Mesodermal cell (in vitro differentiated cells): ENCODE measurements around the gene CEP350.

ENCODE experiments used
- H3K27ac ChIP-seq: 2 replicates; pipeline ENCODE4 v1.7.0; 2013; ENCODE audit warnings: mild to moderate bottlenecking, low read depth, low read length, moderate library complexity; ENCODE audit not compliant: severe bottlenecking
- H3K36me3 ChIP-seq: 2 replicates; pipeline ENCODE4 v1.7.1; 2013; ENCODE audit warnings: mild to moderate bottlenecking, low read length, moderate library complexity; ENCODE audit not compliant: control insufficient read depth, insufficient read depth
- H3K4me1 ChIP-seq: one replicate; pipeline ENCODE4 v1.7.1; 2013; ENCODE audit warnings: mild to moderate bottlenecking, low read length; ENCODE audit not compliant: insufficient read depth, control insufficient read depth, poor library complexity, severe bottlenecking
- H3K4me3 ChIP-seq: 2 replicates; pipeline ENCODE4 v1.7.0; 2013; ENCODE audit warnings: low read length, control low read depth, mild to moderate bottlenecking; ENCODE audit not compliant: insufficient read depth, poor library complexity, severe bottlenecking; ENCODE audit errors: extremely low read depth
- H3K9me3 ChIP-seq: 2 replicates; pipeline ENCODE4 v1.7.1; 2013; ENCODE audit warnings: mild to moderate bottlenecking, low read length, moderate library complexity; ENCODE audit not compliant: control insufficient read depth
- WGBS, 2 experiments: methylation state at CpG; one replicate each; pipeline ENCODE4 v1.1.5; 2013; ENCODE audit warnings: missing lambda C conversion rate in 2 of 2; ENCODE audit not compliant: insufficient coverage in 2 of 2; 5-methylcytosine and 5-hydroxymethylcytosine counted together

The CEP350 gene

DNA sequence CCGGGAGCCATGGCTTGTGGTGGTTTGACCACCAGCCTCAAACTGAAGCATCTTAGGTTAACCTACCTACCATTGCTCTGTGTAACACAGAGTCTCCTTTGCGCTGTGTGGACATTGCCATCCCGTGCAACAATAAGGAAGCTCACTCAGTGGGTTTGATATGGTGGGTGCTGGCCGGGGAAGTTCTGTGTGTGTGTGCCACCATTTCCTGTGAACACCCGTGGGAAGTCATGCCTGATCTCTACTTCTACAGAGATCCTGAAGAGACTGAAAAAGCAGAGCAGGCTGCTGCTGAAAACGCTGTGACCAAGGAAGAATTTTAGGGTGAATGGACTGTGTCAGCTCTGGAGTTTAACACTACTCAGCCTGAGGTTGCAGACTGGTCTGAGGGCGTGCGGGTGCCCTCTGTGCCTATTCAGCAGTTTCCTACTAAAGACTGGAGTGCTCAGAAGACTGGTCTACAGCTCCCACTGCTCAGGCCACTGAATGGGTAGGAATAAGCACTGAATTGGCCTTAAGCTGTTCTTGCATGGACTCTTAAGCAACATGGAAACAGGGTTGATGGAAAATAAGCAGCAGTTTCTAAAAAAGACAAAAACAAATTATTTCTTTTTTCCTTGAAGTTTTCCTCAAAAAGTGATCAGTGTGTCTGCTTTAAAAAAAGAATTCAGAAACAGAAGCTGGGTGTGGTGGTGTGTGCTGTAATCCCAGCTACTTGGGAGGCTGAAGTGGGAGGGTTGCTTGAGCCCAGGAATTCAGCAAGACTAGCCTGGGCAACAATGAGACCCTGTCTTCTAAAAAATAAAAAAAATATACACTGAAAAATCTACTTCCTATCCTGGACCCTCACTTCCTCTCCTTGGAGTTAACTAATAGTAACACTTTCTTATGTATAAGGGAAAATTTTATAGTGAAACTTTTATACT lies 14.6 kb downstream of the CEP350 start:
- H3K36me3 ChIP-seq, result peaks cover 9% of the 10 kb centered on the region
- H3K9me3 ChIP-seq, result peaks cover 8% of the 10 kb centered on the region
- 86 to 100% methylated on average over 4 to 8 of the region's 8 CpGs for WGBS, 2 experiments
- no peak overlapping the region for H3K27ac ChIP-seq
- H3K4me3 ChIP-seq, result no peak overlapping the region
- H3K4me1 ChIP-seq, result peaks cover 8% of the 10 kb centered on the region

DNA sequence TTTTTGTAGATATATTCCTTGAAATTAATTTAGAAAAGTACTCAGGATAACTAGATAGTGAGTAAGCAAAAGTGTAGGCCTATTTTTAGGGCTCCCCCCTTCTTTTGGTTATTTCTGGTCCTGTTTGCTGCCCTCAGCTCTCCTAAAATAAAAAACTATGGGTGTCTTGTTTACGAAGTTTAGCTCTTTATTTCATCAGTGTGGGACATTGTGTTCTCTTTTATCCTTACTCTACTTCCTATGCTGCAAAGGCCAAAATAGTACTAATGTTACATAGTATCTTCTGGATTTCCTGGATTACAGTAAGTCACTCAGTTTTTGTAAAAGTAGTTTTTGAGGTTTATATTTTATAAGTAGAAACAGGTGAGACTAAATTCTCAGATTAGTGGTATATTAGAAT lies 15.4 kb downstream of the CEP350 start:
- Histone ChIP-seq H3K4me1 (peaks cover 8% of the 10 kb centered on the region), H3K4me3 (no peak overlapping the region), H3K36me3 (peaks cover 9% of the 10 kb centered on the region), H3K9me3 (peaks cover 8% of the 10 kb centered on the region), H3K27ac (no peak overlapping the region)
- no CpG with 5 or more reads among the region's 1 CpG for WGBS, 2 experiments

DNA sequence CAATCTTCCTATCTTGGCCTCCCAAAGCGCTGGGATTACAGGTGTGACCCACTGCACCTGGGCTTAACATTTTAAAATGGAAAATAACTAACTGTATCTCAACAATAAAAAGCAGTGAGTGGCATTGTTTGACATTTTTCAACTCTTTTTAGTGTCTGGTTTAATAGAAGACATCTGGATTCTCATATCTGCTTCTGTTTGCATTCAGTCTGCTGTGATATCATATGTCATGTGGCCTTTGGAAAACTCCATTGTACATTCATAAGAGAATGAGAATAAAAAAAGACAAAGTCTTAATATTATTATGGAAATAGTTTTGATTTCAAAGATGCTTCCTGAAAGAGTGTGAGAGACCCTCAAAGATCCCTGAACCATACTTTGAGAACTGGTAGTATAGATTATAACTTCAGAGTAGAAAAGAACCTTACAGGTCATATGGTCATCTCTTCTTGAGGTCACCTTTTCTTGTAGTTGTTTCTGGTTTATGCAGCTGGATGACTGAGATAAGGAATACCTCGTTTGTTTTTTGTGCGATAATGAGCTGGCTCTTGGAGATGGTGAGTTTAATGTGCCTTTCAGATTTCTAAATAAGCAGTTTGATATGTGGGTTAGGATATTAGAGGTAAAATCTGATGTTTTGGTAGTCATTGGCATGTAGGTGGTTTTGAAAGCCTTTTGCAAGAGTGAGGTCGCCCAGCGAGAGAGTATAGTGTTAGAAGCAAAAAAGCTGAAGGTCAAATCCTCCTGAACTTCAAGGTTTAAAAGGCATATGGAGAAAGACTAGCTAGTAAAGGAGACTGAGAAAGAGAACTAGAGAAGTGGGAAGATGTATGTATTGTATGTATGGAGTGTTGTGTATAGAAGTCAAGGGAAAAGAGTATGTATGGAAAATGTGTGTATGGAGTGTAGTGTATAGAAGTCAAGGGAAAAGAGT lies 17.2 kb downstream of the CEP350 start:
- Histone ChIP-seq H3K9me3 (peaks cover 2% of the 10 kb centered on the region), H3K36me3 (peaks cover 9% of the 10 kb centered on the region), H3K4me1 (peaks cover 12% of the 10 kb centered on the region), H3K4me3 (no peak overlapping the region), H3K27ac (no peak overlapping the region)
- 75% methylated on average over 4 to 5 of the region's 5 CpGs for WGBS, 2 experiments

DNA sequence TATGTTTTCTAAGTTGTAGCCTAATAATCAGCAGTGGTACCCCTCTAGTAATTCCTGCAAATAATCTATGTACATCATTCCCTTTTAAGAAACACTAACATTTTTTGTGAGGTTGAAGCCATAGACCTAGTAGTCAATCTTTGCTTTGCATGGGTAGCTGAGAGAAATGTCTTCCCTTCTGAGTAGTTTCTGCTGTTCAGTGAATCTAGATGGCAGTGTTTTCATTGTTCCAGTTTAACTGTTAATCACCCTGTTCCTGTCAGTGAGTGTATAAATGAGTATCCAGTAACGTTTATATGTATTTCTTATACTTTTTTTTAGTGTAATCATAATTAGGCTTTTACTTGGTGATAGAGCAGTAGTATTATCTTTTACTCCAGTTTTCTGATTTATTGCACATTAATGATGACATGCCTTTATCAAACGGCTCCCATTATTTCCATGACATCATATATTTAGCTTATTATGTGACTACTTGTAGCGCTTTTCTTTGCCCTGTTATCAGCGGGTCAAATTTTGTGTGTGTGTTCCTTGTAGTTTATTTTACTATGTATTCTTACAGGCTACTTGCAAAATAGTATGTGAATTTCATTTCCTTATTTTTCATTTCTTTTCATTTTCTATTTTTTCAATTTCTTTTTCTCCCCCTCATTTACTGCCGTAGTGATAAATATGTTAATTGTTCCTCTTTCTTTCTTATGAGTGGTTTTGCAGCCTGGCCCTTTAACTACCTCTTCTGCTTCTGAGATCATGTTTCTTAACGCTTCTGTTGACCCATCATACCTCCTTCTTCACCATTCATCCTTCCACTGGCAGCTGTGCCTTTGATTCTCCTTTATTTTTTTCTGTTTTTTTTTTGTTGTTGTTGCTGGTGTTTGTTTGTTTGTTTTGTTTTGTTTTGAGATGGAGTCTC lies 18.8 kb downstream of the CEP350 start:
- no peak overlapping the region for H3K27ac ChIP-seq
- H3K36me3 ChIP-seq, result peaks cover 7% of the 10 kb centered on the region
- WGBS, 2 experiments, result 100% methylated on average over 1 of the region's 6 CpGs; no CpG with 5 or more reads in 1 of the 2 experiments
- no peak overlapping the region for H3K4me3 ChIP-seq
- H3K4me1 ChIP-seq, result peaks cover 12% of the 10 kb centered on the region
- H3K9me3 ChIP-seq, result no peaks in the 10 kb centered on the region

DNA sequence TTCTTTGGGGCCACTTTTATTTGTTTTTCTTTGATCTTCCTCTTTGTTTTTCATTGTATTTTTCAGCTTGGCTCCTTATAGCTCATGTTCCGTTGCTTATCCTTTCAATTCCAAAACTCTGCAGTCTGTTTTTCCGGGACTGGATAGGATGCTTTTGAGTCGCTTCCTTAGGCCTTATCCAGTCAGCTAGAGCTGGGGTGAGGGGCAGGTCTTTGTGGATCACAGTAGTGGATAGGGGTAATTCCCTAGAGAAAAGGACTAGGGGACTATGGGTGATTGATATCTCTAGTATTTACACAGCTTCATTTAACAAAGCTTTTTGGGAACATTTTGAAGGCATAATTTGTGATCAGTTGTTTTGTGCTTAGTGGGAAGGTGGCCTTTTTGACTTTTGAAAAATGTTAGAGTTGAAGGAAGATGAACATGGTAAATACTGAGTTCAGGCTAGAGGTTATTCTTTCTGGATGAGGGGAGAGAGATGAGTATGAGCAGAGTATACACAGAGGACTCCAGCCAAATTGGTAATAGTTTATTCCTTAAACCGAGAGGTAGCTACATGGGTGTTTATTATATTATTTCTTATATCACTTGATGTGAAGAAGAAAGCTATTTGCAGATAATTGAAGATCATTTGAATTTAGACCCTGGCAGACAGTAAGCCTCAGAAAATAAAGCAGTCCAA lies 22.5 kb downstream of the CEP350 start:
- 100% methylated on average over 2 of the region's 4 CpGs; no CpG with 5 or more reads in 1 of the 2 experiments for WGBS, 2 experiments
- no peak overlapping the region for H3K27ac ChIP-seq
- no peak overlapping the region for H3K4me3 ChIP-seq

DNA sequence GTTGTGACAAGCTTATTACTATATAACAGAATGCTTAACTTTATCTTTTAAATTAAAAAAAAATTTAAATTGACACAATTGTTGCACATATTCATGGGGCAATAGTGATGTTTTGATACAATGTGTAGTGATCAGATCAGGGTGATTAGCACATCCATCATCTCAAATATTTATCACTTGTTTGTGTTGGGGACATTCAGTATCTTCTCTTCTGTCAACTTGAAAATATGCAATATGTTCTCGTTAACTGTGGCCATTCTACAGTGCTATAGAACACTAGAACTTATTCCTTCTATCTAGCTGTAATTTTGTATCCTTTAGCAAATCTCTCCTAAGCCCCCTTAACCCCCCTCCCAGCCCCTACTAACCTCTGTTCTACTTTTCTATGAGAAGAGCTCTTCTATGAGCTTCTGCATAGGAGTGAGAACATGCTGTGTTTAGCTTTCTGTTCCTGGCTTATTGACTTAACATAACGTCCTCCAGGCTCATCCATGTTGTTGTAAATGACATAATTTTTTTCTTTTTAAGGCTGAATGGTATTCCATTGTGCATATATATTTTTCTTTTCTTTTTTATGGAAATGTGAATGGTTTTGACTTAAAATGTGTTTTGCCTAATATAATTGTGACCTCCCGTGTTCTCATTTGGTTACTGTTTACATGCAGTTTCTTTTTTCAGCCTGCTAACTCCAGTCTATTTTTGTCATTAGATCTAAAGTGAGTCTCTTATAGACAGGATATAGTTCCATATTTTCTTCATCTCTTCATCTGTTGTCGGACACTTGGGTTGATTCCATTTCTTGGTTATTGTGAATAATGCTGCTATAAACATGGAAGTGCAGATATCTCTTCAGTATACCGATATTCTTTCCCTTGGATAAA lies 23.8 kb downstream of the CEP350 start:
- WGBS, 2 experiments, result 80% methylated on average over 1 of the region's 5 CpGs; no CpG with 5 or more reads in 1 of the 2 experiments
- H3K9me3 ChIP-seq, result peaks cover 6% of the 10 kb centered on the region
- H3K27ac ChIP-seq, result no peak overlapping the region
- H3K36me3 ChIP-seq, result no peaks in the 10 kb centered on the region
- H3K4me1 ChIP-seq, result peaks cover 4% of the 10 kb centered on the region
- no peak overlapping the region for H3K4me3 ChIP-seq

More for the DNA sequence above, 22.5 kb downstream of the CEP350 start:
- H3K9me3 ChIP-seq, result peaks cover 6% of the 10 kb centered on the region
- H3K4me1 ChIP-seq, result peaks cover 4% of the 10 kb centered on the region
- no peaks in the 10 kb centered on the region for H3K36me3 ChIP-seq

DNA sequence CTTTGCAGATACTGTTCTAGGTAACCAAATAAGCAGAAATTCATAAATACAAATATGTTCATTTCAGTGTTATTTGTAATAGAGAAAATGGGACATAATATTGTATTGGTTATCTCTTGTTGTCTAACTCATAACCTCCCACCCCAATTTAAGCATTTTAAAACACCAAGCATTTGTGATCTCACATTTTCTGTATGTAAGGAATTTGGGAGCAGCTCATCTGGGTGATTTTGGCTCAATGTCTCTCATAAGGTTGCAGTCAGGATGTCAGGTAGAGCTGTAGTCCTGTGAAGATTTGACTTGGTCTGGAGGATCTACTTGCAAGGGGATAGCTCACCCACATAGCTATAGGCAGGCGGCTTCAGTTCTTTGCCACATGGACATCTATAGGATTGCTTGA lies 29.5 kb downstream of the CEP350 start:
- H3K27ac ChIP-seq, result no peak overlapping the region
- H3K4me1 ChIP-seq, result no peaks in the 10 kb centered on the region
- H3K4me3 ChIP-seq, result no peak overlapping the region
- WGBS, 2 experiments, result 100% methylated on average over 1 of the region's 1 CpG; no CpG with 5 or more reads in 1 of the 2 experiments
- H3K36me3 ChIP-seq, result peaks cover 2% of the 10 kb centered on the region
- peaks cover 6% of the 10 kb centered on the region for H3K9me3 ChIP-seq

DNA sequence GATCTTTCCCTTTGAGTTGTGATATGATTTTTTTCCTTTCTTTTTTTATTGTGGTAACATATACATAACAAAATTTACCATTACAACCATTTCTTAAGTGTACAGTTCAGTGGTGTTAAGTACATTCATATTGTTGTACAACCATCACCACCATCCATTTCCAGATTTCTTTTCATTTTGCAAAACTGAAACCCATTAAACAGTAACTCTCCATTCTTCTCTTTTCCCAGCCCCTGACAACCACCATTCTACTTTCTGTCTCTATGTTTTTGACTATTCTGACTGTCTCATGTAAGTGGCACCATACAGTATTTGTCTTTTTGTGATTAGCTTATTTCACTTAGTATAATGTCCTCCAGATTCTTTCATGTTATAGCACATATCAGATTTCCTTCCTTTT lies 30.3 kb downstream of the CEP350 start:
- H3K9me3 ChIP-seq, result peaks cover under 1% of the 10 kb centered on the region
- no peaks in the 10 kb centered on the region for H3K4me1 ChIP-seq
- H3K4me3 ChIP-seq, result no peak overlapping the region
- H3K27ac ChIP-seq, result no peak overlapping the region
- H3K36me3 ChIP-seq, result peaks cover 4% of the 10 kb centered on the region

DNA sequence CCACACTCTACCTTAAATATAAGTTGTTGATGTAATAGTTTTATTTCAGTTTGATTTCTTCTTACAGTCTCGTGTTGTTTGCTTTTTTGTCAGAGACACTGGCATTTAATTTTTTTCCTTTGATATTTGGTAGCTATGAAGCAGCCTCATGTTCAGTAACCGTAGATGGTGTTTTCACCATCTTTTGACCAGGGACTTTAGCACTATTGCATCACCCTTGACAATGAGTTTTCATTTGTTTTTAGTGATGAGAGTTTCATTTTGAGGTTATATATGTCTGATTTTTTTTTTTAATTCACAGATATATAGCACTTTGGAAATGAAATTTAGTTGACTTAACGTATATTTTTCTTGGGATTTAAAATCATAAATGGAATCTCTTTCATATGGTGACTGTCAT lies 36.2 kb downstream of the CEP350 start:
- no CpG with 5 or more reads among the region's 3 CpGs for WGBS, 2 experiments
- H3K27ac ChIP-seq, result no peak overlapping the region
- H3K36me3 ChIP-seq, result peaks cover 18% of the 10 kb centered on the region

More for the DNA sequence above, 36.2 kb downstream of the CEP350 start:
- Histone ChIP-seq H3K4me3 (no peak overlapping the region), H3K9me3 (no peaks in the 10 kb centered on the region), H3K4me1 (no peaks in the 10 kb centered on the region)
